ENCODE data around the gene AKR7A3.
A peak's percentile ranks its signal among the peaks of the same experiment; 100 is the strongest.
"Not testable (repeated sequence)": the region's sequence is repeated elsewhere in the genome, so short reads cannot be mapped to it uniquely, and the experiment has no call there.

The AKR7A3 gene

DNA sequence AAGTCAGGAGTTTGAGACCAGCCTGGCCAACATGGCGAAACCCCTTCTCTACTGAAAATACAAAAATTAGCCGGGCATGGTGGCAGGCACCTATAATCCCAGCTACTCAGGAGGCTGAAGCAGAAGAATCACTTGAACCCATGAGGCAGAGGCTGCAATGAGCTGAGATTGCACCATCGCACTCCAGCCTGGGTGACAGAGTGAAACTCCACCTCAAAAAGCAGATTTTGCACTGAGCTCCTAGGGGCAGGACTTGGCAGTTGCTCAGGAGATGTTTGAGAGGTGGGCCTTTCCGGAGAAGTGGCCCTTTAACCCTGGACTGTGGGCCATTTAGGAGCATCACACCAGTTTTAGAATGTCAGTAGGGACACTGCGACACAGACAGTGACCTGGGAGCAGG is 32.3 kb downstream of the AKR7A3 start:
- DNase-seq: not testable (repeated sequence)

DNA sequence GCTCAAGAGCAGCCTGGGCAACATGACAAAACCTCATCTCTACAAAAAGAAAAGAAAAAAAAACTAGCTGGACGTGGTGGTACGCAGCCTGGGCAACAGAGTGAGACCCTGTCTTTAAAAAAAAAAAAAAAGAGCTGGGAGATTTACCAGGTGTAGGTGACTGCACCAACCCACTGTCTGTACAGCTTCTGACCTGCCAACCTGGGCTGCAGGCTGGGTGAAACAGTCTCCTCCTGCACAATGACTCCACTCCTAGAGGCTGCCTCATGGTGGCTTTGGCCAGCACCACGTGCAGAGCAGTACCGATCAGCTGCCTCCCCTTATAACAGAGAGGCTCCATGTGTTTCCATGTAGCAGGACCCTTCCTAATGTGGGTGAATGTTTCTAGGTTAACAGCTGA is 33.3 kb downstream of the AKR7A3 start:
- no peak for DNase-seq

DNA sequence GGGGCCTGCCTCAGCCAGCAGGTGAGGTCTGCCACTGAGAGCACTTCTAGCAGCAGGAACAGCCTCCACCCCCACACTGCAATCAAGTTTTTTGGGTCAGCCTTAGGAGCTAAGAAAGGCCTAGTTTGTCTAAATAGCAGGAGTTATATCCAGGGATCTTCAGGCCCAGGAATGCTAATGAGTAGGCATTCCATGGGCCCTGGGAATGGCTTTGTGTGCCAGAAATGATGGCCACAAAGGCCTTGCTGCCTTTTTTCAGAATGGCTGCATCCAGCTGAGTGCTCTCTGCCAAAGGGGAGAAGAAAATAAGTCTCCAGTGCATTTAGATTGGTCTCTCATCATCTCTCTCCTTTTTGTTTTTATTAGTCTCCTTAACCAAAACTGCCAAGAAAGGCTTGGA is 34.2 kb downstream of the AKR7A3 start:
- DNase-seq: peak in 11 of 51 donors; percentile 9 to 51 (median 19)

DNA sequence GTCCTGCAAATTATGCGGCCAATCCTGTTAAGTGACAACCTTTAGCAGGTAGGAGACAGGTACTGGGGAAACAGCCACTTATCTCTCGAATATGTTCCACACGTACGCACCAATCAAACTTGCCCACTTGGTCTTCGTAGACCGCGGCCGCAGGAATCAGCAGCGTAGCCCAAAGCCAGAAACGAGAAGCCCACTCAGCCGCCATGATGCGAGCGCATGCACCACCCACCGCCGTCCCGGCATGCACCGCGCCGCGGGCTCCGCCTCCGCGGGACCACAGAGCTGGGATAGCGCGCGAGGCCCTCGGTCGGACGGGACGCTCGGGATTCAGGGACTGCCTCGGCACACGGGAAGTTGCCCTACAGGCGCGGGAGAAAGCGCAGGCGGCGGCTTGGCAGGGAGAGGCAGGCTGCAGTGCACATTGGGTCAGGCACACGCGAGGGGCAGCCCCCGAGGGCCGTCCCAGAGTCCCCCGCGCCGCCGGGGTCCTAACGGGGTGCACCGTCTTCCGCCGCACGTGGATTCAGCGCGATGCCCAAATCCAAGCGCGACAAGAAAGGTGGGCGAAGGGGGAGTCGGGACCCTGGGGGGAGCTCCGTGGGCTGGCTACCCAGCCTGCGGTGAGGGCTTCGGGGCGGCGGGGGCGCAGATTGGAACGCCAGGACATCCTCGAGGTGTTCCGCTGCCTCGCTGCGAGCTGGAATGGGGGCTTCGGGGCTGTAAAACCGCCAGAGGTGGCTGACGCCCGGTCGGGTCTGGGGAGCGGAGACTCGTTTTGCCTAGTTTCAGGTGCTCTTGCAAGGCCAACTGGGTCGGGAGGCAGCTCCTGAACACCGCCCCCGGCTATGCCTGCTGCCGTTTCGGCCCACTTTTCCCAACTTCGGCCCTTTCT is 37.0 kb downstream of the AKR7A3 start, which contains the start of the genes EMC1 and MRTO4:
Gene EMC1, minus strand, starts transcription at position 220 of the 892 bp plus-strand sequence. Its CDS starts 15 bp downstream, at position 205.
Gene MRTO4, plus strand, starts transcription at position 501 of the 892 bp plus-strand sequence. Its CDS starts 31 bp downstream, at position 532.
- DNase-seq: peak; percentile 57 to 98 (median 82)

DNA sequence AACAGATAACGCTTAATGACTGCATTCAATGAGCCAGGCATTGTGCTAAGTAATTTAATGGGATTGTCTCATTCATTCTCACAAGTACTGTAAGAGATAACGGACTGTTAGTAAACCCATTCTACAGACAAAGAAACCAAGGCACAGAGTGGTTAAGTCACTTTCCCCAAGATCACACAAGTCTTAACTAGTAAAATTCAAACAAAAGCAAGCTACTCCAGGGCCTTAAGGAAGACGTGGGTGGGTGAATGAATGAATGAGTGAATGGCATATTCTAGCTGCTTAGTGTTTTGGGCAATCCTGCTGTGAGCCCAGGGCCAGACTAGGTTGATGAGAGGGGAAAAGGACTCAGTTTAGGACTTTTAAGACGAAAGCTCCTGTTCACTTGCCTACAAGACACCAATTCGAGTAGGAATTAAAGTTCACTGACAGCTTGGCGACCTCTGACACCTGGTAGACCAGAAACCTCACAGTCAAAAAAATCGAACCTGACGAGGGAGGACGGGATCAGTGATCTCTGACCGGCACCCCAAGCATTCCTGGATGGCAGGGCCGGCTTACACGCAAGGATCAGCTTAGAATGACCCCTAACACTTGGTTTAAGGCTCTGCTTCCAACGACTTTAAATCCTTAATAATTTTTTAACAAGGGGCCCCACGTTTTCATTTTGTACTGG is 37.8 kb downstream of the AKR7A3 start:
- no peak for DNase-seq

DNA sequence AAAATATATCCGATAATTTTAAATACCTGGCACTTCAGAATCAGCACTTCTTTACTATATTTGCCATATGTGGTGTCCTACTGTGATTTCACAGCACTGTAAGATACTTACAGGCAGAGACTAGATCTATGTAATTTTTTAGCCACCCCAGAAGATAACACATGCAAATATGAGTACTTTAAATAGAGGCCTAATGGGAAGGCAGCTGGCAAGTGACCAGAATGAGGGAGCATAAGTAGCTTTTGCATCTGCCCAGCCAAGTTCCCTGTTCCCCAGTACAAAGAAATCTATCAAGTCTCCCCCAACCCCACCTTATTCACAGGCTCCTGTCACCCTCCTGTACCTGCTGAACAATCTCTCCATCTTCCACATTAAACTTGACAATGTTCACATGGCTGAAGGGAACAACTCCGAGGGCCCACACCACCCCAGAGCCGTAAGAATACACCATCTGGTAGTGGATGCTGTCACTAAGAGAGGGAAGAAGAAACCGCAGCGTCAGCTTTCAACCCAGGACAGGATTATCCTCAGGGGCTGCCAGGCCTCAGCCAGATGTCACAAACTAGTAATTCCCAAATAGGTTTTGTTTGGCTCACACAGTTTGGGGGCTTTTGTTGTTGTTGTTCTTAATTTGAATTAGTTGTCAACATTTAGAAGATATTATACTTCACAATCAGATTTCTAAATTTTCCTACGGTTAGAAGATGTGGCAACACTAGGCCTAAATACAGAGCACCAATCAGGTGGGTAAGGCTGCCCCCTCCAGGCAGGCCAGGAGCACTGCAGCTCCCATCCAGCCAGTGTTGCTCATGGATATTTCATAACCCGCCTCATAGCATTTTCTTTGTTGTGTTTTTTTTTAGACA is 47.7 kb downstream of the AKR7A3 start:
- peak in 28 of 51 donors; percentile 2 to 65 (median 27) for DNase-seq

DNA sequence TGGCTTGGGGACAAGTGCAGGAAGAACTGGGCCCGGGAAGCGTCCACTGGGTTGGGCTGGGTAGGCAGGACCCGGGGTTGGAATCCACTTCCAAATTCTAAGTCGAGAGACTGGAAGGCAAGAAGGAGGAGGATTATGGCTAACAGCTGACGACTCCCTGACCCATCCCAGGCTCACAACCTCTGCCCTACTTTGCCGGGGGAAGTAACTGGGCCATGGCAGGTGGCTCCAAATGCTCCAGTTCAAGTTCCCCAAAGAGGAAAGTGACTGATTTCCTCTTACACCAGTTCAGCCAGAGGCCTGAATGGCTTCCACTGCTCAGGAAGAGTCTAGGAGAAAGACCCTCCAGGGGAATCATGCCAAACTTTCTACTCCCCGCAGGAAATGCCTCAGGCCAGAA is 48.7 kb downstream of the AKR7A3 start:
- DNase-seq: no peak

DNA sequence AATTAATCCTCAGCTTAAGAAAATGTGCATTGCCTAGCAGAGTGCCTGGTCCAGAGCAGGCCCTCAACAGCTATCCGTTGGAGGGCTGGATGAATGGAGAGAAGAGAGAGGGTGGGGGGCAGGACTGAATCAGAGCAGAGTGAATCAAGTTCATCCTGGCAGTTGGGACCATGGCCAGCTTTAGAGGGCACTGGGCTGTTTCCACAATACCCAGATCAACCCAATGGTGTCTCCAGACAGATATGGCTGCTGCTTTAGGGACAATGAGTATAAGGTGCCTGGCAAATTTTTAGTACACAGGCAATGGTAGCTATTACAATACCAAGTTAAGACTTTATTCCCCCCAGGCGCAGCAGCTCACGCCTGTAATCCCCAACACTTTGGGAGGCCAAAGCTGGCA is 54.3 kb downstream of the AKR7A3 start:
- no peak for DNase-seq

Data from hypothalamus (tissue), 51 donors.